Stimulated activated CD8-positive, alpha-beta memory T cell treated with anti-CD3 and anti-CD28 coated beads, Interleukin-15, amount 100 ng/mL, for 24 hours (primary cell): Measurements from ENCODE around the gene SOHLH1.

ENCODE experiments used
- DNase-seq: peaks from one replicate; pipeline ENCODE4 v3.0.0-alpha.2; 2020; ENCODE audit warnings: low read depth

The SOHLH1 gene, protein sequence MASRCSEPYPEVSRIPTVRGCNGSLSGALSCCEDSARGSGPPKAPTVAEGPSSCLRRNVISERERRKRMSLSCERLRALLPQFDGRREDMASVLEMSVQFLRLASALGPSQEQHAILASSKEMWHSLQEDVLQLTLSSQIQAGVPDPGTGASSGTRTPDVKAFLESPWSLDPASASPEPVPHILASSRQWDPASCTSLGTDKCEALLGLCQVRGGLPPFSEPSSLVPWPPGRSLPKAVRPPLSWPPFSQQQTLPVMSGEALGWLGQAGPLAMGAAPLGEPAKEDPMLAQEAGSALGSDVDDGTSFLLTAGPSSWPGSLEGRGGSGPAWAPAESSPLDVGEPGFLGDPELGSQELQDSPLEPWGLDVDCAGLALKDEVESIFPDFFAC

GRCh38 chr9:135699440-135699839, at the start of gene SOHLH1:
SOHLH1 (minus strand) TSS chr9:135699481; CDS start chr9:135699467, 14 bp downstream.
- DNase-seq = no peak

DNA sequence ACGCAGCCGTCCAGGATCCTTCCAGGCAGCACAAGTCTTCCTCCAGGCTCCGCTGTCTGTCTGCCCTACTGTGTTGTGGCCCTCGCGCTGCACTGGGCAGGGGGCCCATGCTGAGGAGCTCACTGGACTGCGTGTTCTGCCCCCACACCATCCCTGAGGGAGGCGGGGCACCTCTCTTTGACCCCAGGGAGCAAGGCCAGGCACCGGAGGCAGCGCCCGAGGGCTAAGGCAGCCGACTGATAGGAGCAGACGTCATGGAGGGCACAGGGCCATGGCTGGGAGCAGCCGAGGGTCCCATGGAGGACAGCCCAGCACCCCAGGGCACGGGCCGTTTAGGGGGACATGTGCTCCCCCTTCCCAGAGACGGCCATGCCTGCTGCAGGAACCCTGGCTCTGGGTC, 49.4 kb upstream of the SOHLH1 start:
- no peak for DNase-seq

DNA sequence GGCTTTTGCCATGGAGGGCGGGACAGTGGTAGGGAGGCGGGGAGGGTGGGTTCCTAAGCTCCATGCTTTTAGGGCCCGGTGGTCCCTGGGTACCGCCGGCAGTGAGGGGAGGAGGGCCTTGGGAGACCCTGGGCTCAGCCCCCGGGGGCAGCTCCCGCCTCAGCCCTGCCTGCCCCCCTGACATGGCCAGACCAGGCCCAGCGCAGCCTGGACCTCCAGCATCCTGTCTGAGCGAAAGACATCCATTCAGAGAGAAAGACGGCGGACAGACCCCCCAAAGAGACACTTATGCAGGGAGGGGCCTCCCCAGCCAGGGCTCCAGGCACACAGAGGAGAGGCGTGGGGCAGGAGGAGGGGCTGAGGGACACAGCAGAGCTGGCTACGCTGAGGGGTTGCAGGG, 48.0 kb upstream of the SOHLH1 start:
- no peak for DNase-seq

DNA sequence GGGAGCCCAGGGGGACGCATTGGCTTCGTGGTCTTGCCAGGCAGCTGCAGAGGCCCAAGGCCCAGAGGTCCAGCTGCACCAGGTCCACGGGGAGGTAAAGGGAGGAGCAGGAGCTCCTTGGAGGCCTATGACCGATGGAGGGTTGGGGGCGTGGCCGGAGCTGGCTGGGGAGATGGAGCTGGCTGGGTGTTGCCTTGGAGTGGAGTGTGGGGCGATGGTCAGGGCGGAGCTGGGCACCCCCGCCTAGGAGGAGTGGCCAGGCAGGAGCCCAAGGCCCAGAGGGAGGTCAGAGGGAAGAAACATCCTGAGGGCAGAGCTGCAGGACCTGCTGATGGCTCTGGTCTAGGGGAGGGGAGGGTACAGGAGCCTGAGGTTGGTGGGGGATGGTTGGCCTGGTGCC, 47.3 kb upstream of the SOHLH1 start:
- no peak for DNase-seq

GRCh38 chr9:135745686-135746324, 46.5 kb upstream of the SOHLH1 start:
- DNase-seq = no peak

DNA sequence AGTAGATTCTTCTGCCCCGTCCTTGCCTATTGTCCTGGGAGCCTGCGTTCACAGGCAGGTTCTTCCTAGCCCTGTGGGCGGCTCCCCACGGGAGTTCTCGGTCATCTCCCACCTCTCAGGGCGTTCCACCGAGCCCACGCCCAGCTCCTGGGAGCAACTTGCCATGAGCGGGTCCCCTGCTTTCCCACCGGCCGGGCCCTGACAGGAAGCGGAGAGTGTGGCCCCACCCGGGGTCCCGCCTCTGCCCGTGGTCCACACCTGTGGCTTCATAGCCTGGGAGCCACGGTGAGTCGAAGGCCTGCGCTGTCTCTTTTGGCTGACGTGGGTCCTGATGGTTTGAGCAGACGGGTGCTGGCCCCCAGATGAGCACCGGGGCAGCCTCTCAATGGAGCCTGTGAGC, 45.9 kb upstream of the SOHLH1 start:
- DNase-seq = no peak

DNA sequence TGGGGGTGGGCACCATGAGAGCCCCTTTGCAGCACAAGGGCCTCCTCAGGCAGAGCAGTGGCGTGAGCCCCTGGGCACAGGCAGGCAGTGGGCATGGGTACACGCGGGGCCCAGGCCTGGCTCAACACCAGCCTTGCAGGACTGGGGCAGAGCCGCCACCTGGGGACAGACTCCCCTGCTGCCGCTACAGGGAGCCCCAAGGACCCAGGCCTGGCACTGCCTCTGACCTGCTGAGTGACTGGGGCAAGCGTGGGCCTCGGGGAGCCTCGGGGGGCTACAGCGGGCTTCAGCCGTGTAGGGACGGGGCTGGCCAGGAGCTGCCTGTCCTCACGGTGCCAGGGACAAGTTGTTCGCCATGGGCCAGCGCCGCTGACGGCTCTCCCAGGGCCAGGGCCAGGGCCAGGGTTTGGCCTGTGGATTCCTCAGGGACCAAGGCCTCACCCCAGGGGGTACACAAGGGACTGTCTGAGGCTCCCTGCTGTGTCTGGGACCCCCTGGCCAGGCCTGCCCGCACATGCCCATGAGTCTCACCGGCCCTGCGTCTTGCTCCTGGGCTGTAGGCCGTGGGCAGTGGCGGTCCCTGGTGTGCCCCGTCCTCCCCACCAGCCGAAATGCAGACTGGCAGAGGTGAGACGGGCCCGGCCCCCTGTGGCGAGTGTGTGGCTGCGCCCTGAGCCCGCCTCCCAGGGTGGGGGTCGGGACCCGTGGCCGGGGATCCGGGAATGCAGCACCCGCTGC, 45.2 kb upstream of the SOHLH1 start:
- DNase-seq = no peak

- DNase-seq = no peak
Observed at GRCh38 chr9:135743546-135744332, 44.5 kb upstream of the SOHLH1 start.

DNA sequence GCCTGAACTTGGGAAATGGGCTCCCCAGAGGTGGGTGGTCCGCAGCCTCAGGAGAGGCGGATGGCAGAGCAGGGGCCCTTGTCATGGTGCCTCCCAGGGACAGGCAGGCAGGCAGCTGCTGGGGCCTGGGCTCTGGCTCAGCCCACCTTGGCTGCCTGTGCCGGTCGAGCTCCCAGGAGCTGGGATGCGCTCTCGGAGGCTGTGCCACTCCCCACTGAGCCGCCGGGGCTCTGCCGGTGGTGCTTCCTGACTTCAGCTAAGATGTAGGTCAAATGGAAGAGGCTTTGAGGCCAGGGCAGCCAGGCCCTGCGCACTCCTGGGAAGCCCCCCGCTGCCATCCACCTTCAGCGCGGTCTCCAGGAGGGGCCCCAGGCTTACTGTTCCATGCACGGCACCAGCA, 43.7 kb upstream of the SOHLH1 start:
- DNase-seq = no peak

DNA sequence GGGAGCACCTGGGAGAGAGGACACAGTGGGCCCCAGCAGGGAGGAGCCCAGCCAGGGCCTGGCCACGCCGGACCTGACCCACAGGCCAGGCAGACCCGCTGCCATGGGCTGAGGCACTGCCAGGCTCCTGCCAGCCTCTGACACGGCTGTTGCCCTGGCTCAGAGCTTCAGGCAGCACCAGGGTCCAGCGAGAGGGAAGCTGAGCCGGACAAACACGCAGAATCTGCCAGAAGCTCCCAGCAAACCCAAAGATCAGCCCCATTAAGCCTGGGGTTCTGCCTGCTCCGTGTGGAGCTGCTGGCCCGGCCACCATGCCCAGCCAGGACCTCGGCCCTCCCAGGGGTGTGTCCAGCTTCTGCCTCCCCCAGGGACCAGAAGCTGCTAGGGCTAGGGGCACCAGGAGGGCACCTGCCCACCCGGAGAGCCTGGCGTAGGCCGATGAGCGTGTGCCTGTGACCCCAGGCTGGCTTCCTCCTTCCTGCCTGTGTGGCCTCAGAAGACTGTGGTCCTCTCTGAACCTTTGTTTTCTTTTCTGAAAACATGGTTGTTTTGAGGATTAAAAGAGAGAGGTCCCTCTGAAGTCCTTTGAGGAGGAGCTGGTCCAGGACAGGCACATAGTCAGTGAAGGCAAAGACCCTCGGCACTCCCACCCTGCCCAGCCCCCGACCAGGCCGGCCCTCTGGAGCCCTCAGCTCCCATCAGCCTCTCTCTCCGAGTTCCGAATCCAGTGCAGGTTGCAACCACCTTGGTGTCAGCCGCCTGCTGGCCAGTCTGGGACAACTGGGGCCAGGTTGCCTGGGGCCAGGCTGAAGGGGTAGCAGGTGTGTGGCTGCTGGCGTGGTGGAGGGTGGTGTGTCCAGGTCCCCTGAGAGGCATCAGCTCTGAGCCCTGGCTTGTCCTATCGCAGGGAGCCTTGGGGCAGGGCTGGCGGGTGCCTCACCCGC, 42.3 kb upstream of the SOHLH1 start:
- DNase-seq = no peak

- DNase-seq = no peak
Observed at GRCh38 chr9:135739271-135740220, 40.3 kb upstream of the SOHLH1 start.

DNA sequence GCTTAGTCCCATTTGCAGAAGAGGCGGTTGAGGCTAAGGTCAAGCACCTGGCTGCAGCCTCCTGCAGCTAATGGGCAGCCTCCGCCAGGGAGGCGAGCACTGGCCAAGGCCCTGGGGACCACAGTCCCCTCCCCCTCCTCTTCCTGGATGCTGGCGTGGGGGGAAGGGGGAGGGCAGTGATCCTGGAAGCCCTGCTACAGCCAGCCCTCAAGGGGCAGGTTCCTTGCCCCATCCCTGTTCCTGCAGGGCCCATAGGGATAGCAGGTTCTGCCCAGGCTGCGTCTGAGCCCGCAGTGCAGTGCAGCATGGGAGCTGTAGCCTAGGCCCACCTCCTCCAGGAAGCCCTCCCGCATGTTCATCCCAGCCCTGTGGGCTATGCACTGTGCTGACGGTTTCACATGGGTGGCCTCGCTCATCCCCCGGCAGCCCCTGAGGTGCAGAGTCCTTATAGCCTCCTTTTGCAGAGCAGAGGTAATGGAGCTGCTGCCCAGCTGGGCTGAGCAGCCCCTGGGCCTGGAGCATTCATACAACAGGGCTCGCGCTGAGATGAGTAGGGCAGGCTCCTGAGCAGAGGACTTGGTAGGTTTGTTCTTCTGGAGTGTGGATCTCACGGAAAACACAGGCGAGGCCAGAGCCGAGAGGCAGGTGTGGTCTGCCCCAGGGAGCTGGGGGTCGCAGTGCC, 38.7 kb upstream of the SOHLH1 start:
- DNase-seq = no peak

DNA sequence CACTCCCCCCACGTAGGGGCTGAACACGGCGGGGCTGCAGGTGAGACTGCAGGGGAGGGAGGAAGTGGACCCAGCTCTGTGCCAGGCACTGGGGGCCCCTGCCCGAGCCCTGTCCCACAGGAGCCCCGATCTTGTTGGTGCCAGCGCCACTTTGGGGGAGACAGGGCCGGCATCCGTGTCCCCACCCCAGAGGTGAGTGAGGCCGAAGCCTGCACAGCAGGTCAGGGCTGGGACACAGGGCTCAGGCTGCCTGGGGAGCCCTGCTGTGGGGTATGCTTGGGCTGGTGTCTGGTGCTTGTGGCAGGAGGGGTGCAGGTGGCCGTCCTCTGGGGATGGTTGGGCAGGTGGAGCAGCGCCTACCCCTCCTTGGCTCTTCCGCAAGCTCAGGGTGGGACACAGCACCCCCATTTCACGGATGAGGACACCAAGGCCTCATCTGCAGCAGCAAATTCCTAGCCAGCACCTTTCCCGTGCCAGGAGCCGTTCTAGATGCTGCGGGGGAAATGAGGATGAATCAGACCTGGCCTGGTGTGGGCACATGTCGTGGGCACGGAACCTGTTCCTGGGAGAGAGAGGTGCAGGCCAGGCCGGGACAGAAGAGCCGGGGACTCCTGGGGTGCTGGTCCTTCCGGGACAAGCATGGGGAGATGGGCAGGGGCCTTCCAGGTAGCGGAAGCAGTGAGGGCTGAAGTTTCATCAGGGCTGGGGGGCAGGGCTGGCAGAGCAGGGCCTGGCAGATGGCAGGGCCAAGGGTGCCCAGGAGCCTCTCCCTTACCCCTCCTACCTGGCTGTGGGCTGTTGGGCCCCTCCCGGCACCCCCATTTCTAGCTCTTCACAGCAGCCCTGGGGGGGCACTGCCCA, 37.9 kb upstream of the SOHLH1 start:
- no peak for DNase-seq

DNA sequence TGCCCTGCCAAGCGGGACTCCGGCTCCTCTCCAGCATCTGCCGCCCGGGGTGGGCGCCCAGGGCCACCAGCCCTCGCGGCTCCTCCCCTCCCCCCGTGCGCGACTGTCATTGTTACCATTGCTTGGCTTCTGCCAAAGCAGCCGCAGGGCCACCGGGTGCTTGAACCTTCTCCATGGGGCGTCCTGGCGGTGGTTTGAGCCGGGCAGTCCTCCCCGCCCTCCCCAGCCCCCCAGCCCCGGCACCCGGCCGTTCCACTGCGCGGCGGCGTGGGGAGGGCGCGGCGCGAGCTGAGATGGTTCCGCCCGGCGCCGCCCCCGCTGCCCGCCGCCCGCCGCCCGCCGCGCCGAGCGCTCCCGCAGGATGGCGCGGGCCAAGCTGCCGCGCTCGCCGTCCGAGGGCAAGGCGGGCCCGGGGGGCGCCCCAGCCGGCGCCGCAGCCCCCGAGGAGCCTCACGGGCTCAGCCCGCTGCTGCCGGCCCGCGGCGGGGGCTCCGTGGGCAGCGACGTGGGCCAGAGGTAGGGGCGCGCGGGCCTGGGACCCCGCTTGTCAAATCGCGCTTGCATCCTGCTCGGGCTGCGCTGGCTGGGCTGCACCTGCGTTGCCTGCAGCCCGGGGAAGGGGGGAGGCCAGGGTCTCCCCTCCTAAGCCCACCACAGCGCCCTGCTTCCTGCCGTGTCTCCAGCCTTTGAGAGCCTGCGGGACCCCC, 37.1 kb upstream of the SOHLH1 start:
- DNase-seq = no peak

GRCh38 chr9:135734616-135735144, 35.4 kb upstream of the SOHLH1 start:
- DNase-seq = no peak

- no peak for DNase-seq
Observed at GRCh38 chr9:135732569-135733257, 33.4 kb upstream of the SOHLH1 start.

- no peak for DNase-seq
Observed at GRCh38 chr9:135731454-135731853, 32.2 kb upstream of the SOHLH1 start.
